Measurements from ENCODE around the gene CSMD2. TPM values are rescaled to one million over a fixed set of nuclear protein-coding genes. Genes with fewer than 3 reads are reported as not detected.

The CSMD2 gene
- total RNA-seq, 1 experiment from 2014 or later: 2.8 TPM

- H3K4me3 ChIP-seq (ENCODE audit: low read depth, low read length, poor library complexity, severe bottlenecking): no peak overlapping the region
- ChIA-PET CTCF (interaction anchor here (0.6 kb wide), 1 partner anchor 20 kb away, joined by 6 read pairs; no protein-coding TSS in a partner anchor), POLR2A (ENCODE audit: low non-redundant PET) (no interaction called here)
- no peak for DNase-seq (ENCODE audit: low spot score)
- TF ChIP-seq EZH2 (IDR thresholded peaks at IDR 0.05; ENCODE audit: borderline replicate concordance, low read depth, low read length, poor library complexity, severe bottlenecking): no peak
- no peak for TF ChIP-seq CTCF (conservative IDR thresholded peaks at IDR 0.05; ENCODE audit: low read depth, low read length)
- intact Hi-C loops (cut with micrococcal nuclease; ENCODE audit: unreplicated experiment): no loop called here
- H3K36me3 ChIP-seq (ENCODE audit: insufficient read depth, low read length, poor library complexity, severe bottlenecking): no peaks in the 10 kb centered on the region
- H3K4me1 ChIP-seq (ENCODE audit: insufficient read depth, low read length, poor library complexity, severe bottlenecking): no peaks in the 10 kb centered on the region
- BruUV-seq (replicated peaks): no TSS peak
- no peak overlapping the region for H3K27ac ChIP-seq (ENCODE audit: low read depth, low read length, poor library complexity, severe bottlenecking)
- no peaks in the 10 kb centered on the region for H3K27me3 ChIP-seq (replicated peaks; ENCODE audit: insufficient read depth, low read depth, low read length, poor library complexity)
- H3K9me3 ChIP-seq (ENCODE audit: low read depth, low read length, poor library complexity, severe bottlenecking): no peaks in the 10 kb centered on the region
These were observed 396.2 kb downstream of the CSMD2 start for GRCh38 chr1:33768821-33769220.

DNA sequence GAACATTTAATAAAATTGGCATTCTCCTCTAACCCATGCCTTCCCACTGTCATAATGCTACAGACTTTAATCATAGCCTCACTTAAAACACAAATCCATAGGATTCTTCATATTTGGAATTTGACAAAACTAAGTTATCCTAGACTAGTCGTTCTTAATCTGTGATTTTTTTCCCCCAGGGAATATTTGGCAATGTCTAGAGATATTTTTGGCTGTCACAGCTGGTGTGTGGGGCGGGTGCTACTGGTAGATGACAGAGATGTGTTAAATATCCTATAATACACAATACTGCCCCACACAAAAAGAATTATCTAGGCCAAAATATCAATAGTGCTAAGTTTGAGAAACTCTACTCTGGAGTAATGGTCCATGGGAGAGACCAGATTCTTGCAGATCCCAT, 396.9 kb downstream of the CSMD2 start:
- no peaks in the 10 kb centered on the region for H3K9me3 ChIP-seq (ENCODE audit: low read depth, low read length, poor library complexity, severe bottlenecking)
- no peaks in the 10 kb centered on the region for H3K4me1 ChIP-seq (ENCODE audit: insufficient read depth, low read length, poor library complexity, severe bottlenecking)
- H3K4me3 ChIP-seq (ENCODE audit: low read depth, low read length, poor library complexity, severe bottlenecking): no peak overlapping the region
- H3K27ac ChIP-seq (ENCODE audit: low read depth, low read length, poor library complexity, severe bottlenecking): no peak overlapping the region
- intact Hi-C loops (cut with micrococcal nuclease; ENCODE audit: unreplicated experiment): no loop called here
- H3K36me3 ChIP-seq (ENCODE audit: insufficient read depth, low read length, poor library complexity, severe bottlenecking): no peaks in the 10 kb centered on the region
- POLR2A ChIA-PET (ENCODE audit: low non-redundant PET): no interaction called here
- no peaks in the 10 kb centered on the region for H3K27me3 ChIP-seq (replicated peaks; ENCODE audit: insufficient read depth, low read depth, low read length, poor library complexity)
- BruUV-seq (replicated peaks): no TSS peak
- CTCF ChIA-PET: no interaction called here
- no peak for DNase-seq (ENCODE audit: low spot score)
- TF ChIP-seq EZH2 (IDR thresholded peaks at IDR 0.05; ENCODE audit: borderline replicate concordance, low read depth, low read length, poor library complexity, severe bottlenecking) (no peak), CTCF (conservative IDR thresholded peaks at IDR 0.05; ENCODE audit: low read depth, low read length) (no peak)

- Histone ChIP-seq H3K36me3 (ENCODE audit: insufficient read depth, low read length, poor library complexity, severe bottlenecking) (no peaks in the 10 kb centered on the region), H3K4me1 (ENCODE audit: insufficient read depth, low read length, poor library complexity, severe bottlenecking) (no peaks in the 10 kb centered on the region), H3K4me3 (ENCODE audit: low read depth, low read length, poor library complexity, severe bottlenecking) (no peak overlapping the region), H3K27ac (ENCODE audit: low read depth, low read length, poor library complexity, severe bottlenecking) (no peak overlapping the region), H3K27me3 (replicated peaks; ENCODE audit: insufficient read depth, low read depth, low read length, poor library complexity) (no peaks in the 10 kb centered on the region), H3K9me3 (ENCODE audit: low read depth, low read length, poor library complexity, severe bottlenecking) (no peaks in the 10 kb centered on the region)
- ChIA-PET CTCF (no interaction called here), POLR2A (ENCODE audit: low non-redundant PET) (no interaction called here)
- intact Hi-C loops (cut with micrococcal nuclease; ENCODE audit: unreplicated experiment): no loop called here
- no peak for DNase-seq (ENCODE audit: low spot score)
- no TSS peak for BruUV-seq (replicated peaks)
- TF ChIP-seq CTCF (conservative IDR thresholded peaks at IDR 0.05; ENCODE audit: low read depth, low read length) (no peak), EZH2 (IDR thresholded peaks at IDR 0.05; ENCODE audit: borderline replicate concordance, low read depth, low read length, poor library complexity, severe bottlenecking) (no peak)
These were observed 400.9 kb downstream of the CSMD2 start for GRCh38 chr1:33764149-33764548.
